NT2/D1 (cell line): Measurements from ENCODE around the gene SLC36A1.

Experiments
- SUZ12 ChIP-seq: IDR thresholded peaks from 2 replicates; pipeline ENCODE4 v1.6.1; 2011; ENCODE audit not compliant: insufficient read length, insufficient read depth; ENCODE audit errors: extremely low read depth
- YY1 ChIP-seq: IDR thresholded peaks from 2 replicates; pipeline ENCODE4 v1.6.1; 2011; ENCODE audit not compliant: insufficient read length, insufficient read depth
- ZNF274 ChIP-seq: IDR thresholded peaks from 2 replicates; pipeline ENCODE4 v1.6.1; 2011; ENCODE audit warnings: mild to moderate bottlenecking, low read depth, low read length

DNA sequence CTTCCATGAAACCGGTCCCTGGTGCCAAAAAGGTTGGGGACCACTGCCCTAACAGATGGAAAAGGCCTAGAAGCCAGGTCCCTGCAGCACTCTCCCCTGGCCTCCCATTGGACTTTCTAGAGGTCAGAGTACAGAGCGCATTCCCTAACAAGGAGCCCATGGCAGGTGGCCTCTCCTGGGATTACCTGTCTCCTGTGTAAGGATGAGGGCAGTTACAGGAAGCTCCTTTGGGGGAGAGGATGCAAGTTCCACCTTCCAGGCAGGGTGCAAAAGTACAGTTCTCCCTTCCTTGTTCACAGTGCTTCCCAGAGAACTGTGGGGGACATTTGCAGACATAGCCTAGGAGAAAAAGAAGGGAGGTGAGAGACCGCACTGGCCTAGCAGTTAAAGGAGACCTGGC lies 62.4 kb downstream of the SLC36A1 start:
- TF ChIP-seq SUZ12 (no peak), YY1 (no peak), ZNF274 (no peak)
